G401 (cell line): ENCODE data around the gene CLECL1. TPM values are rescaled to one million over a fixed set of nuclear protein-coding genes. Genes with fewer than 3 reads are reported as not detected.

Experiments
- DNase-seq: peaks from one replicate; pipeline ENCODE4 v3.0.0-alpha.2; 2015; ENCODE audit warnings: low spot score
- in situ Hi-C: cut with HindIII; loops from 2 replicates; pipeline ENCODE4 v1.10.0; 2016; ENCODE audit warnings: low sequenced_read_pairs, mixed read lengths
- total RNA-seq: library from RNA; depleted of rRNA; stranded (reverse); fragments of >200 nt; shearing (Covaris generic); gene quantifications from 2 replicates; pipeline ENCODE4 v1.2.3, GENCODE V29; 2014; rRNA removed

The CLECL1 gene
- total RNA-seq = not detected in 2 replicates

GRCh38 chr12:9732921-9733461 is at the start of gene CLECL1:
Gene CLECL1, minus strand, starts transcription at chr12:9733097.
- DNase-seq = no peak
- in situ Hi-C loops = no loop called here

DNA sequence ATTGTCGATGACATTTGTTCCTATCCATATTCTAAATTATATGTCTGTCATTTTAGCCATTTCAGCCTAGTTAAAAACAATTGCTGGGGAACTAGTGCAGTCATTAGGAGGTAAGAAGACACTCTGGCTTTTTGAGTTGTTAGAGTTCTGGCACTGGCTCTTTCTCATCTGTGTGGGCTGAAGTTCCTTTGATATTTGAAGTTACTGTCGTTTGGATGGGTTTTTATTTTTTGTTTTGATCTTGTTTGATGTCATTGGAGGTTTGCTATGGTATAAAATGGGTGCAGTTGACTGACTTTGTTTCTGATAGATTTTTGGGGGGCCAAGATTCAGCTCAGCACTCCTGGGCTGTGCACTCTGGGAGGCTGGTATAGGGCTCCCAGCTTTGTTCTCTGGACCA is 48.5 kb upstream of the CLECL1 start:
- no peak for DNase-seq
- in situ Hi-C loops = no loop called here

GRCh38 chr12:9779209-9779608 is 46.3 kb upstream of the CLECL1 start:
- in situ Hi-C loops = no loop called here
- DNase-seq = no peak

DNA sequence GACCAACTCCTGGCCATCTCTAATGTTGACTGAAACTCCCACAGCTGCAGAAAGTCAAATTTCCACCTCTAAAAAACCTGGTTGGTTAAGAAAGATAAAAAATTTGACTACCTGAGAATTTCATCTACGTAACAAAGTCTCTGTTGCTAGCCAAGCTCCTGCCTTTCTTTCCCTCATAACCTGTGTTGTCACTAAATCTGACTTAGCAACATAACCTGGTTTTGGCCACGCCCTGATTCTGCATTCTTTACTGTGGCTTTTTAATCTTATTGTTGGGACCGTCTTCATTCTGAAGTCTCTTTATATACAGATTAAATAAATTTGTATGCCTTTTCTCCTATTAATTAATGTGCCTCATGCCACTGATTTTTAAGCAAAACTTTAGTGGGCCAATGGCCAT is 43.9 kb upstream of the CLECL1 start:
- in situ Hi-C loops = no loop called here
- no peak for DNase-seq

DNA sequence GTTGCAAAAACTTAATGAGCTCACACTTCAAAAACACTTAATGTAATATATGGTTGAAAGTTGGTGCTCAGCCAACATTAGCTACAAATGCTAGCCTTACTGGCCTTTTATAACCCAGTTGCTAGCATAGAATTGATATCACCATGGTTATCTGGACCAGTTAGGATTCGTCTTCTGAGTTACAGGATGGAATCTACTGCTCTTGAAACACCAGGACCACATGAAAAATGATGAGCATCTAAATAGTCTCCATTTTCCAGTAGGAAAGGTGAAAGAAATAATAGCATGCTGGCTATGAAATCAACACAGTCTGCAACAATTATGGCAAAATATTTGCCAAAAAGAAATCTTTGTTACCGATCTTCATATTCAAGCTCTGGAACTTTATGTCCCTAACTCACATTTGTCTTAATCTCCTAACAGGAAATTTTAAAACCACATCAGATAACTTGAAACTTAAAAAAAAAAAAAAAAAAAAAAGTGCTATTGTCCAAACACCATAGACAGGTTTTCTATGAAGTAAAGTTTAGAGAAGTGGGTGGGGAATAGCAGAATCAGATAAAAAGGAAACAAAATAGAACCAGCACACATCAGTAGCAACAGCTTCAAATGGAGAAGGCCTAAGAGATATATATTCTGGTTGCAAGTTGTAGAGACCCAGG is 40.5 kb upstream of the CLECL1 start:
- no peak for DNase-seq
- in situ Hi-C loops = no loop called here

DNA sequence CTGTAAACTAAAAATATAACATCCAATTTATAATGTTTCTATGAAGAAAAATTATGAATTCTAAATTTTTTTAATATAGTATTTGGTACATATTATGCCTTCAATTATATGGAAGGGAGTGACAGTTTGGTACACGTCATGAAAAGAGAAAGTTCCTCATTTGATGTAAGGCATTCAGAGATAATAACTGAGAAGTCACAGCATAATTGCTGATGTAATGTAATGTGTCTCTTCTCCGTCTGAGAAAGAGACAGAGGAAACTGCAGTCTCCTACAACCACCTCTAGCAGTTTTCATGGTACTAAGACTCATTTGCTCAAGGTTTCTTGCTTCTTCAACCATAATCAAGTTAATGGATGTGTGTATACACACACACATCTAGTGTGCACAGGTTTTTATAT is 30.1 kb upstream of the CLECL1 start:
- in situ Hi-C loops = no loop called here
- DNase-seq = no peak

GRCh38 chr12:9762369-9762768 is 29.5 kb upstream of the CLECL1 start:
- in situ Hi-C loops = no loop called here
- DNase-seq = no peak

DNA sequence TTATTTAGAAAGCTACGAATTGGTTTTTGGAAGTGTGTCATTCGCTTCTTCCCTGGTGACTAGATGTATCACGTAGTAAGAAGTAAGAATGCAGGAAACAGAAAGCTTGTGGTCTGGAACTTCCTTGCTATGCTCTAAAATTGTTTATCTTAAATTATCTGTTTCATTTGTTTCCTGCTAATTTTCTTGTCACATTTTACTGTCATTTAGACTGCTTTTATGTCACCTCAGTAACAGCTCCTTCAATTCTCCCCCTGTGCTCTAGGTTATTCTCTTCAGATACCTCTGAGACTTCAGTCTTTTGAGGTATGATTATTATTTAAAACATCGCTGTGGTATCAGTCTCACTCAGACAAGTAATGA is 28.5 kb upstream of the CLECL1 start:
- in situ Hi-C loops = no loop called here
- no peak for DNase-seq

DNA sequence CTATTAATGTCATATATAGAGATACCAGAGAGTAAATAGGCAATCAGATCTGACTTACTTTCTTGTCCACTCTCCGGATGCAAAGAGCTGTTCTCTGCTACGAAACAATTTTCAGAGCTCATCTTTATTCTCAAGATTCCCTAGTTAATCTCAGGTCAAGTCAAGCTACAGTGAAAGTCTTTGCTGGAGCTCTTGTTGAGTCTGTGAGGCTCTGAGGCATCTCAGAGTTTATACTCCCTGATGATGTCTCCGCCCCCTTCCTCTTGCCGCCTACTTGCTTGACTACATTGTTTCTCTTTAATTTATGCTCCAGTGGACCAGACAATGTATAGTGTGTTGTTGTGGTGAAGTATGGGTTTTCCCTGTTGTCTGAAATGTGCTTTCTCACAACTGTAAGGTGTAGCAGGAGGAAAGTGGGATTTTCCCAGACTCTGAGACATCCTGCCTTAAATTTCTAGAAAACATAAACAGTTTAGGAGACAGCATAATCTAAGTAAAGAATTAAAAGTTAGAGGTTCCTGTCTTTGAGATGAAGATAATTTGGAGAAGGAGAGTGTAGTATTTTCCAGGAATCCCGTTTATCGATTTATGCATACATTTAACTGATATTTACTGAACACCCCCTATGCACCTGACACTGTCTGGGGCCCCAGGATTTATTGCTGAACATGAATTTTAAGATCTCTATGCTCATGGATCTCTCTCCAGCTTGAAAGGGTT is 28.0 kb upstream of the CLECL1 start, which contains the start of gene CD69:
TSS of gene CD69 (minus strand) at position 203 of the 720 bp plus-strand sequence. CDS start at position 122, 81 bp downstream.
- in situ Hi-C loops = no loop called here
- no peak for DNase-seq

GRCh38 chr12:9760120-9760519 is 27.2 kb upstream of the CLECL1 start:
- in situ Hi-C loops = no loop called here
- no peak for DNase-seq

- DNase-seq = no peak
- in situ Hi-C loops = no loop called here
Measured at GRCh38 chr12:9759694-9760093, 26.8 kb upstream of the CLECL1 start.

GRCh38 chr12:9758119-9758518 is 25.2 kb upstream of the CLECL1 start:
- DNase-seq = no peak
- in situ Hi-C loops = no loop called here

GRCh38 chr12:9757433-9758025 is 24.6 kb upstream of the CLECL1 start:
- DNase-seq = no peak
- in situ Hi-C loops = no loop called here

DNA sequence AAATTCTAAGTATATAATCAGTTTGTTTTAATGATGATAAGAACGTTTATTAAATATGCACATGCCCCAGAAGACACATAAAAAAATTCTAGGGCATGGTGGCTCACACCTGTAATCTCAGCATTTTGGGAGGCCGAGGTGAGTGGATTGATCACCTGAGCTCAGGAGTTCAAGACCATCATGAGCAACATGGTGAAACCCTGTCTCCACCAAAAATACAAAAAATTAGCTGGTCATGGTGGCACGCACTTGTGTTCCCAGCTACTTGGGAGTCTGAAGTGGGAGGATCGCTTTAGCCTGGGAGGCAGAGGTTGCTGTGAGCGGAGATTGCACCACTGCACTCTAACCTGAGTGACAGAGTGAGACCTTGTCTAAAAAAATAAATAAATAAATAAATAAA is 23.8 kb upstream of the CLECL1 start:
- DNase-seq = no peak
- in situ Hi-C loops = no loop called here

- in situ Hi-C loops = no loop called here
- DNase-seq = no peak
Measured at GRCh38 chr12:9756170-9756569, 23.3 kb upstream of the CLECL1 start.

DNA sequence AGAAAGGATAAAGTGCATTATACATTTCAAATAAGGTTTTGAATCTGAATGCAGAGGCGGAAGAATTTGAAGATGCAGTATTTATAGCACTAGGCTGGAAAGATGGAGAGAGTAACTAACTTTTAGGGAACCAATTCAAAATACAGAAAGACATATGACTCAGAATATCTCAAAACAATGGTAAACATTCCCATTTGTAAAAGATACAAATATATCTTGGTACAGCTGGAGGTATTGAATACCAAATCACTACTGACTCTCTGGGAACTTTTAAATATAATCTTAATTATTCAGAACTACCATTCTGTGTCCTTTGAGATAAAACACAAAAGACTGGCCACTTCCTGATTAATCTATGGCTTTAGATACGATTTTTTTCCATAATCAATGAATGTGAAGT is 22.7 kb upstream of the CLECL1 start:
- no peak for DNase-seq
- in situ Hi-C loops = no loop called here

DNA sequence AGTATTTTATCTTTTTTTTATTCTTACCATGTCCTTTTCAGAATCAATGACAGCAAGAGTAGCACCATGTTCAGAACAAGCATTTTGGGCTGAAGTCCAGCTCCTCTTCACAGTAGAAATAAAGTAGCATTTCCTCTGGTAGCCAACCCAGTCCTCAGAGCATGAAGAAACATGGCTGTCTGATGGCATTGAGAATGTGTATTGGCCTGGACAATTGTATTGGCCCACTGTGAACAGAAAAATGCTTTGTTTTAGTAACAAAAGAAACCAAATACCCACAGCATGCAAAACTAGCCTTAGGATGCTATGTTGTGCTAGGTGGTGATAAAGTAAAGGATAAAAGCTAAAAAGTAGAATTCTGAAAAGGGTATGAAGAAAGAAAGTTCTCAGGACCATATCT is 22.1 kb upstream of the CLECL1 start:
- in situ Hi-C loops = no loop called here
- no peak for DNase-seq

- DNase-seq = no peak
- in situ Hi-C loops = no loop called here
Measured at GRCh38 chr12:9754099-9754927, 21.4 kb upstream of the CLECL1 start.

DNA sequence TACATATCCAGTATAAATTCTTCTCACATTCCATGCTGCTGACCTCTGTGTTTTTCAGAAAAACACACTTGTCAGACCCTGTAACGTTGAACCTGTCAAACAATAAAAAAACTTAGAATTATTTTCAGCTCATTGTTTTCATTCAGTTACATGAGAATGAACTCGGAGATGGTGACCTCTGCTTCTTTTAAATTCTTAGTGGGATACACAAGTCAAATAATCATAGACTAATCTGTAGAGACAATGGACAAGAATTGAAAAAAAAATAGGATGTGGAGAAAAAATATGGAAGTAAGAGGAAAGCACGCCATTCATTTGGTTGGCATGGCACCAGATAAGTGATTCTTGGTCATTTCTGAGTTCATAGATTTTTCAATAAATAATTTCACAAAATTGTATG is 20.6 kb upstream of the CLECL1 start:
- in situ Hi-C loops = no loop called here
- DNase-seq = no peak

- in situ Hi-C loops = no loop called here
- DNase-seq = no peak
Measured at GRCh38 chr12:9753073-9753472, 20.2 kb upstream of the CLECL1 start.
